Astrocyte of the spinal cord (primary cell): Measurements from ENCODE around the gene IGSF22.

Experiments
- DNase-seq: peaks from one replicate; pipeline ENCODE4 v3.0.0; 2011; ENCODE audit warnings: low read depth, low spot score
- H3K4me3 ChIP-seq: 2 replicates; pipeline ENCODE4 v1.5.1; 2011; ENCODE audit warnings: low read depth, mild to moderate bottlenecking, low read length, moderate library complexity
- in situ Hi-C: cut with HindIII; loops from 2 replicates; pipeline ENCODE4 v1.10.0; 2017; ENCODE audit warnings: low sequenced_read_pairs
- TF ChIP-seq, protein P1 (sequence below): IDR thresholded peaks from 2 replicates; pipeline ENCODE4 v1.5.1; 2012; ENCODE audit warnings: low read depth, mild to moderate bottlenecking, low read length, inconsistent platforms

IGSF22 gene

DNA sequence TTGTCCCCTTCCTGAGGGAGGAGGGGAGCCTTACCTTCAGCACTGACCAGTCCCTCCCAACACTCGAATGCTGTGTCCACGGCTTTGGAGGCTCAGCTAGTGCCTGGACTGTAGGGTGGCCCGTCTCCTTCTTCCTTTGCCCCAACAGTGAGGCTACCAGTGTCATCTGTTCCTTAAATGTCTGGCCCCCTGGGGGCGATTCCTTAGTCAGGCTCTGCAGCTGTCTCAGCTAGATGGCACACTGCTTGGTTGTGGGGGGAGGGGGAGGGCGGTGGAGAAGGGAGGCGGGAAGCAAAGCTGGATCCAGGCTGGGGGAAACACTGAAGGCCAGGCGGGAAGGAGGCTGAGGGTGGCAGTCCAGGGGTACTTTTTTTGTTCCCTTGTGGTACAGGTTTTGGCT is at the start of gene IGSF22:
Gene IGSF22, minus strand, starts transcription at position 149 of the 400 bp plus-strand sequence. CDS start 1,952 bp downstream, outside the sequence.
- TF ChIP-seq, protein P1, sequence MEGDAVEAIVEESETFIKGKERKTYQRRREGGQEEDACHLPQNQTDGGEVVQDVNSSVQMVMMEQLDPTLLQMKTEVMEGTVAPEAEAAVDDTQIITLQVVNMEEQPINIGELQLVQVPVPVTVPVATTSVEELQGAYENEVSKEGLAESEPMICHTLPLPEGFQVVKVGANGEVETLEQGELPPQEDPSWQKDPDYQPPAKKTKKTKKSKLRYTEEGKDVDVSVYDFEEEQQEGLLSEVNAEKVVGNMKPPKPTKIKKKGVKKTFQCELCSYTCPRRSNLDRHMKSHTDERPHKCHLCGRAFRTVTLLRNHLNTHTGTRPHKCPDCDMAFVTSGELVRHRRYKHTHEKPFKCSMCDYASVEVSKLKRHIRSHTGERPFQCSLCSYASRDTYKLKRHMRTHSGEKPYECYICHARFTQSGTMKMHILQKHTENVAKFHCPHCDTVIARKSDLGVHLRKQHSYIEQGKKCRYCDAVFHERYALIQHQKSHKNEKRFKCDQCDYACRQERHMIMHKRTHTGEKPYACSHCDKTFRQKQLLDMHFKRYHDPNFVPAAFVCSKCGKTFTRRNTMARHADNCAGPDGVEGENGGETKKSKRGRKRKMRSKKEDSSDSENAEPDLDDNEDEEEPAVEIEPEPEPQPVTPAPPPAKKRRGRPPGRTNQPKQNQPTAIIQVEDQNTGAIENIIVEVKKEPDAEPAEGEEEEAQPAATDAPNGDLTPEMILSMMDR = no peak
- no peak within 1 kb of the TSS for H3K4me3 ChIP-seq
- in situ Hi-C loops = no loop called here
- no peak for DNase-seq

DNA sequence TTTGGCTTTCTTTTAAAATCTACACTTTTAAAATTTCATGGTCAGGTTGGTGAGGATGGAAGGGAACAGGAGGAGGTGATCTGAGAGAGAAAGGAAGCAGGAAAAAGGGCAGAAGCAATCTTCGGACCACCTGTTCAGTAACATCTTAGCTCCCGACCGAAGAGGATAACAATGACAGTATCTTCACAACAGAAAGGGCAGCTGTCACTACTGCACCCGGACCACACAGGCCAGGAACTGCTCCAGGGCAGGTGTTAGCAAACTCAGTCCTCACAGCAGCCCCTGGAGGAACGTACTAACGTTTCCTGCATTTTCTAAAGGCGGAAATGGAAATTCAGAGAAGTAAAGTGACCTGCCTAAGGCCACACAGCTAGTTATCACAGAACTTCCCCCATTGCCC is 48.8 kb upstream of the IGSF22 start:
- in situ Hi-C loops = no loop called here
- DNase-seq = no peak
- no peak overlapping the region for H3K4me3 ChIP-seq
- TF ChIP-seq, protein P1 = no peak

DNA sequence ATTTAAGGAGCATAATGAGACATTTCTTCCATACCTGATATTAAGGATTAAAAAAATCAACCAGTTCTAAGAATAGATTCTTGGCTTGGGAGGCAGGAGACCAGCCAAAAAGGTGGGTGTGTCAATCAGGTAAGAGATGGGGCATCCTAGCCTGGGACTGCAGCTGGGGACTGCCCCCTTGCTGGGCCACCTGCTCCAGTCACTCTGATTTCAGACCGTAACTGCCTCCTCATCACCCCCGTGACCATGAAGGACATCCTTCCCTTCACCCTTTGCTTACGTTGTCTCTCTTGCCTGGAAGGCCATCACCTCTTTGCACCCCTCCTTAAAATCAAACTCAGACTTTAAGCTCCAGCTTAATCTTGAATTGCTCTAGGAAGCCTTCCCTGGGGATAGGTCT is 47.7 kb upstream of the IGSF22 start:
- DNase-seq = no peak
- TF ChIP-seq, protein P1 = no peak
- H3K4me3 ChIP-seq = no peak overlapping the region
- in situ Hi-C loops = no loop called here

DNA sequence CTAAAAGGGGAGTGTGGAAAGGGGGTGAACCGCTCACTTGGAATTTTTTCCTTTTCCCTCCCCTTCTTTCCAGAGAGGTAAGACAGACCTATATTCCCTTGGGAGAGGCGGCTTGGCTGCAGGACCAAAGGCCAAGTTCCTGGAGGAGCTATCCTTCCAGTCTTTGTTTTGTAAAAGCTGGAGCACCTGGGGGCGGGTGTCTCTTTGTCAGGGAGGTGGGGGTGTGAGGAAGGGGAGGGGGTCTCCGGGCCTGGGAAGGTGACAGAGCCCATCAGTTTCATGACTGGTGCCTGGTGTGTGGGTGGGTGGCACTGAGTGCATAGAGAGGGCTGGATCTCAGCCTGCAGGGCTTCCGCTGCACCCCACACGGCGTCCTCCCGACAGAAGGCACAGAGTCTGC is 47.1 kb upstream of the IGSF22 start:
- H3K4me3 ChIP-seq = no peak overlapping the region
- DNase-seq = no peak
- TF ChIP-seq, protein P1 = no peak
- in situ Hi-C loops = no loop called here

DNA sequence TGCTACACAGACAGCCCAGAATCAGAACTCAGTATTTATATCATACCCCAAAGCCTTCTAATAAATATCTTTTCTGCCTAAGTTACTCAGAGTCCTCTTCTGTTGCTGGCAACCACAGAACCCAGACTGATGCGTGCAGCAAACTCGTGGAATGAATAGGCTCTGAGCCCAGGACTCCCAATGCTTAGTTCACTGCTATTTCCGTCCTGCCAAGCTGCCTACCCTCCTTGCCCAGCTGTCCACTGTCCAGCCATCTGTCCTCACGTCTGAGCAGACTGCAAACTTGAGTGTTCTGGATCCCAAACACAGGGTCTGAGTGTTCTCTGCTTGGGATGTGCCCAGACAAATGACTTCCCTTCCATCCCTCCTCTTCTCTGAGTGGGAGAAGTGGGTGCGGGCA is 46.2 kb upstream of the IGSF22 start:
- in situ Hi-C loops = no loop called here
- no peak for DNase-seq
- no peak overlapping the region for H3K4me3 ChIP-seq
- TF ChIP-seq, protein P1 = no peak

DNA sequence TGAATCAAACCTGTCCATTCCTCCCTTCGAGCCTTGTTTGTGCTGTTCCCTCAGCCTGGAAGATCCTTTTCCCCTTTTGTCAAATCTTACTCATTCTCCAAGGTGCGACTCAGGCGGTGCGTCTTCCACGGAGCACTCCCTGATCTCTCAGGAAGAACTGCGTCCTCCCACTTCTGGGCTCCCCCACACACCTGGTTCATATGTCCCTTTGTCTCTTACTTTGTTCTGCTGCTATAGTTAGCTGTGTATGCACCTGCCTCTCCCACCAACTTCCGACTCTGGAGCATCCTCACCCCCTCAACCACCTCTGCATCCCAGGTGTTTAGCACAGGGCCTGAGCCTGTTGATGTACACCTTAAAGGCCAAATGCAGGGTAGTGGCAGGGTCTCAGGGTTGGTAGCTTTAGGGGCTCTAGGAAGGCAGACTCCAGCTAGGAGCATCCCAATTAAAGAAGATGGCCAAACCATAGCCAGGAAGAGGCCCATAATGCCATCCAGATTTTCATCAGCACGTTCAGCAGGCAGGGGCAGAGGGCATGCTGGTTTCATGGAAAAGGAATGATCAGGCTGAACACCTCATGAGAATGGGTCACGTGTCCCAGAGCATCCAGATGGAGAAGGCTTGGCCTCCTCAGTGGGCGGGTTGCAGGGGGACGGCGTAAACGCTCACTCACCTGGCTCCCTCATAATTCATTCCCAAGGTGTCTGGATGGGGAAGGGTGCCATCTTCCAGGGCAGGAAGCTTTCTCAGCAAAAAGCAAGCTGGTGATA is 45.5 kb upstream of the IGSF22 start:
- TF ChIP-seq, protein P1 = no peak
- in situ Hi-C loops = no loop called here
- DNase-seq = no peak
- H3K4me3 ChIP-seq = no peak overlapping the region
